ENCODE data around the gene LRRC59. TPM values are rescaled to one million over a fixed set of nuclear protein-coding genes. Genes with fewer than 3 reads are reported as not detected.

Gene LRRC59
- total and polyA plus RNA-seq, 2 of the 13 experiments (the other 11 are each of a cell fraction or from before 2014, with no cell fraction given): 87.3 to 222 TPM

DNA sequence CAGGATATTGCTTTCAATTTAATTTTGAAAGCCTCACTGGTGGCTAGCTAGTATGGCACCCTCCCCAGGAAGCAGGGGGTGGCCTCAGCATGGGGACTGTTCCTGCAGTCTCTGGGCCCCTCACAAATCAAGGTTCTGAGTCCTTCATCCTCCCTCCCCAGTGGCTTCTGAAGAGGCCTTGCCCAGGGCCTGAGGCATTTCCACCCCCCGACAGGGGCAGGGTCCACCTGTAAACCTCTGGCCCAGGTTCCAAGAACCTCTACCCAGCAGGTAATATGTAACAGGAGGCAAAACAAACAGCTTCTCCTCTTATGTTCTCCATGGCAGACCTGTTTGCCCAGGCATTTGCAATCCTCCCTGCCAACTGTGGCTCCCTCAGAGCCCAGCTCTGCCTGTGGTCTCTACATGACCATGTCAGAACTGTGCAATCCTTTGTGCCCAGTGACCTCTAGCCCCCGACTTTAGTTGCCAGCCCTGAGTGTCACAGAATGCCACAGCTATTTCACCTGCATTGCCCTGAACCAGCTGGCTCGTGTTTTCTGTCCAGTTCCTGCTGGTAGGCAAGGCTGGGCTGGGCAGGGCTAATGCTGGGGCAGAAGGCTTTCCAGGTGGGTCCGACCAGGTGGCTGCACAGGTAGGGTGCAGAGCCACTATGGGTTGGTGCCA is 43.0 kb upstream of the LRRC59 start (continued):
- no peak for TF ChIP-seq ZNF790 (CRISPR knock-in tag; IDR thresholded peaks at IDR 0.05; ENCODE audit: borderline replicate concordance)
- TF ChIP-seq U2AF1 (optimal IDR thresholded peaks at IDR 0.05; ENCODE audit: low read depth, low read length): no peak
- peak; percentile 29; the same call in 1 of the 2 replicates for TF ChIP-seq ZFY (CRISPR knock-in tag; IDR thresholded peaks at IDR 0.05)
- TF ChIP-seq ZNF841 (CRISPR knock-in tag; IDR thresholded peaks at IDR 0.05; ENCODE audit: borderline replicate concordance): no peak
- TF ChIP-seq ISX (CRISPR knock-in tag; conservative IDR thresholded peaks at IDR 0.05): no peak
- no peak for TF ChIP-seq GLI4 (CRISPR knock-in tag; IDR thresholded peaks at IDR 0.05; ENCODE audit: borderline replicate concordance)
- TF ChIP-seq, protein P1, sequence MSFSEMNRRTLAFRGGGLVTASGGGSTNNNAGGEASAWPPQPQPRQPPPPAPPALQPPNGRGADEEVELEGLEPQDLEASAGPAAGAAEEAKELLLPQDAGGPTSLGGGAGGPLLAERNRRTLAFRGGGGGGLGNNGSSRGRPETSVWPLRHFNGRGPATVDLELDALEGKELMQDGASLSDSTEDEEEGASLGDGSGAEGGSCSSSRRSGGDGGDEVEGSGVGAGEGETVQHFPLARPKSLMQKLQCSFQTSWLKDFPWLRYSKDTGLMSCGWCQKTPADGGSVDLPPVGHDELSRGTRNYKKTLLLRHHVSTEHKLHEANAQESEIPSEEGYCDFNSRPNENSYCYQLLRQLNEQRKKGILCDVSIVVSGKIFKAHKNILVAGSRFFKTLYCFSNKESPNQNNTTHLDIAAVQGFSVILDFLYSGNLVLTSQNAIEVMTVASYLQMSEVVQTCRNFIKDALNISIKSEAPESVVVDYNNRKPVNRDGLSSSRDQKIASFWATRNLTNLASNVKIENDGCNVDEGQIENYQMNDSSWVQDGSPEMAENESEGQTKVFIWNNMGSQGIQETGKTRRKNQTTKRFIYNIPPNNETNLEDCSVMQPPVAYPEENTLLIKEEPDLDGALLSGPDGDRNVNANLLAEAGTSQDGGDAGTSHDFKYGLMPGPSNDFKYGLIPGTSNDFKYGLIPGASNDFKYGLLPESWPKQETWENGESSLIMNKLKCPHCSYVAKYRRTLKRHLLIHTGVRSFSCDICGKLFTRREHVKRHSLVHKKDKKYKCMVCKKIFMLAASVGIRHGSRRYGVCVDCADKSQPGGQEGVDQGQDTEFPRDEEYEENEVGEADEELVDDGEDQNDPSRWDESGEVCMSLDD (CRISPR knock-in tag; IDR thresholded peaks at IDR 0.05; ENCODE audit: borderline replicate concordance): no peak
- TF ChIP-seq FOXA1 (IDR thresholded peaks at IDR 0.05): no peak
- TF ChIP-seq FOXA1 (CRISPR knock-in tag; IDR thresholded peaks at IDR 0.05): peak; percentile 54; the same call in 1 of the 2 replicates
- TF ChIP-seq RARA (CRISPR knock-in tag; IDR thresholded peaks at IDR 0.05): peak; percentile 10; the same call in 1 of the 2 replicates
- TF ChIP-seq, protein P2, sequence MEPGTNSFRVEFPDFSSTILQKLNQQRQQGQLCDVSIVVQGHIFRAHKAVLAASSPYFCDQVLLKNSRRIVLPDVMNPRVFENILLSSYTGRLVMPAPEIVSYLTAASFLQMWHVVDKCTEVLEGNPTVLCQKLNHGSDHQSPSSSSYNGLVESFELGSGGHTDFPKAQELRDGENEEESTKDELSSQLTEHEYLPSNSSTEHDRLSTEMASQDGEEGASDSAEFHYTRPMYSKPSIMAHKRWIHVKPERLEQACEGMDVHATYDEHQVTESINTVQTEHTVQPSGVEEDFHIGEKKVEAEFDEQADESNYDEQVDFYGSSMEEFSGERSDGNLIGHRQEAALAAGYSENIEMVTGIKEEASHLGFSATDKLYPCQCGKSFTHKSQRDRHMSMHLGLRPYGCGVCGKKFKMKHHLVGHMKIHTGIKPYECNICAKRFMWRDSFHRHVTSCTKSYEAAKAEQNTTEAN (CRISPR knock-in tag; conservative IDR thresholded peaks at IDR 0.05): no peak; the same call in 1 of the 2 replicates
- TF ChIP-seq ZNF329 (CRISPR knock-in tag; IDR thresholded peaks at IDR 0.05; ENCODE audit: low read depth): no peak
- peak; percentile 19 for TF ChIP-seq AGO2 (optimal IDR thresholded peaks at IDR 0.05; ENCODE audit: low read depth, low read length)
- no peak for TF ChIP-seq PTBP1 (IDR thresholded peaks at IDR 0.05; ENCODE audit: low read depth, low read length, poor library complexity, severe bottlenecking)
- TF ChIP-seq, protein P3, sequence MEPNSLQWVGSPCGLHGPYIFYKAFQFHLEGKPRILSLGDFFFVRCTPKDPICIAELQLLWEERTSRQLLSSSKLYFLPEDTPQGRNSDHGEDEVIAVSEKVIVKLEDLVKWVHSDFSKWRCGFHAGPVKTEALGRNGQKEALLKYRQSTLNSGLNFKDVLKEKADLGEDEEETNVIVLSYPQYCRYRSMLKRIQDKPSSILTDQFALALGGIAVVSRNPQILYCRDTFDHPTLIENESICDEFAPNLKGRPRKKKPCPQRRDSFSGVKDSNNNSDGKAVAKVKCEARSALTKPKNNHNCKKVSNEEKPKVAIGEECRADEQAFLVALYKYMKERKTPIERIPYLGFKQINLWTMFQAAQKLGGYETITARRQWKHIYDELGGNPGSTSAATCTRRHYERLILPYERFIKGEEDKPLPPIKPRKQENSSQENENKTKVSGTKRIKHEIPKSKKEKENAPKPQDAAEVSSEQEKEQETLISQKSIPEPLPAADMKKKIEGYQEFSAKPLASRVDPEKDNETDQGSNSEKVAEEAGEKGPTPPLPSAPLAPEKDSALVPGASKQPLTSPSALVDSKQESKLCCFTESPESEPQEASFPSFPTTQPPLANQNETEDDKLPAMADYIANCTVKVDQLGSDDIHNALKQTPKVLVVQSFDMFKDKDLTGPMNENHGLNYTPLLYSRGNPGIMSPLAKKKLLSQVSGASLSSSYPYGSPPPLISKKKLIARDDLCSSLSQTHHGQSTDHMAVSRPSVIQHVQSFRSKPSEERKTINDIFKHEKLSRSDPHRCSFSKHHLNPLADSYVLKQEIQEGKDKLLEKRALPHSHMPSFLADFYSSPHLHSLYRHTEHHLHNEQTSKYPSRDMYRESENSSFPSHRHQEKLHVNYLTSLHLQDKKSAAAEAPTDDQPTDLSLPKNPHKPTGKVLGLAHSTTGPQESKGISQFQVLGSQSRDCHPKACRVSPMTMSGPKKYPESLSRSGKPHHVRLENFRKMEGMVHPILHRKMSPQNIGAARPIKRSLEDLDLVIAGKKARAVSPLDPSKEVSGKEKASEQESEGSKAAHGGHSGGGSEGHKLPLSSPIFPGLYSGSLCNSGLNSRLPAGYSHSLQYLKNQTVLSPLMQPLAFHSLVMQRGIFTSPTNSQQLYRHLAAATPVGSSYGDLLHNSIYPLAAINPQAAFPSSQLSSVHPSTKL (CRISPR knock-in tag; IDR thresholded peaks at IDR 0.05): peak; percentile 32; the same call in 1 of the 2 replicates
- no peak for TF ChIP-seq ZNF430 (CRISPR knock-in tag; IDR thresholded peaks at IDR 0.05)

All from HepG2 (cell line).